Ammon's horn (tissue), 1 donor: ENCODE measurements around the gene FAM110C.
"Not testable (repeated sequence)": the region's sequence is repeated elsewhere in the genome, so short reads cannot be mapped to it uniquely, and the experiment has no call there.

Source experiments
- DNase-seq: peaks from one replicate; pipeline ENCODE4 v3.0.0-alpha.2; 2016; ENCODE audit warnings: low spot score

The FAM110C gene

DNA sequence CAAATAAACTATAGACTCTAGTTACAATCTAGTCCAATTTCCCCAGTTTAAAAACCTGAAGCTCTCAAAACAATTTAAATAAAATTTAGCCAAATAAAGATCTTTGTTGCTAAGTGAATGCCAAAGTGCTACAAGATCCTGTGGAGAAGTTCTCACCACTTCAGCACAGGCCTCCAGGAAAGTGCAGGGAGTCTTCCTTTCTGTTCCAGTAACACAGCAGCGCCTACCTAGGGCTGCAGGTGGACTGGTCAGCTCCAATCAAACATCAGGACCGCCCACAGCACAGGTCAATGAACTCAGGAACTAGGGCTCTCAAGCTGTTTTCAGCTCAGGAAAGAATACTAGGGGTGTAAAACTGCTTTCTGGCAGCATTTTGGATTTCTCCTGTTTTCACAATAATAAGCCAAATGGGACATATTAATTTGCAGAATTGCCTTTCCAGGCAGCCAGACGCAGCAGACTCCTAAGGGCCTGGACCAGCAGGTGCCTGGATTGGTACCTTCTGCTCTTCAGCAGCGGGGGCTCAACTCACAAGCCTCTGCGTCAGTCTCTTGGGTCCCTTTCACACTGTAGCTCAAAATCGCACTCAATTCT is 1.5 kb downstream of the FAM110C start:
- DNase-seq, result no peak

DNA sequence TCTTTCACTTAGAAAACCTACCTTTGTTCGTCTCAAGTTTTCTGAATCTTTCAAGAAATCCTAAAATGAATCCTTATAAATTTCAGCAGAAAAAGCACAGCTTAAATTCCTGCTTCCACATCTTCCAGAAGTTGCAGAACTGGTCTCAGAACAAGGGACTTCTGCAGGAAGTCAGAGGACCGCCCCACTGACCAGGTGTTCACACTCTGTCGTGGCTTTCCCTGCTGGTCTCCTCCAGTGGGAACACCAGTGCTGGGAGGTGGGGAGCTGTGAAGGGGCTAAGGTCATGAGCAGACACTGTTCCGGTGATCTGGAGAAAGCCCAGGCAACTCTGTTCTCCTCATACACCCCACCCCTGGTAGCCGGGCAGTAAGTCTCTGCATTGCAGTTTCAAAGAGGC is 3.5 kb downstream of the FAM110C start:
- no peak for DNase-seq

GRCh38 chr2:40465-40864 is 5.8 kb downstream of the FAM110C start:
- DNase-seq, result no peak

GRCh38 chr2:38155-38554 is 8.2 kb downstream of the FAM110C start:
- DNase-seq, result no peak

GRCh38 chr2:36318-36717 is 10.0 kb downstream of the FAM110C start:
- no peak for DNase-seq

DNA sequence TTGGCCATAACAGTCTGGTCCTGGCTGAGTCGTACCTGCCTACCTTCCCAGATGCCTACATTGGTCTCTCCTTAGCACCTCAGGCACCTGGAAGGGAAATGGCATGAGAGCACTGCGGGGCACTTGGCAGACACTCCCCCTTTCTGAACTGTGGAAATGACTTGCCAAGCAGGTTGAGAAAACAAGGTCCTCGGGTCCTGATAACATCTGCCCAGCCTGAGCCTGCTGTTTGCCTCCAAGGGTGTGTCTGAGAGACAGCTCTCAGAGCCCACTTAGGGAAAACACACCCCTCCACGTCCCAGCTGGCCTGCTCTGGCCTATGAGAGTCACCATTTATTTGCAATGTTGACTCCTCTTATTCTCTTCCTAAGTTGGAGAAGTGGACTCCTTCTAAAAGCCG is 10.5 kb downstream of the FAM110C start:
- no peak for DNase-seq

DNA sequence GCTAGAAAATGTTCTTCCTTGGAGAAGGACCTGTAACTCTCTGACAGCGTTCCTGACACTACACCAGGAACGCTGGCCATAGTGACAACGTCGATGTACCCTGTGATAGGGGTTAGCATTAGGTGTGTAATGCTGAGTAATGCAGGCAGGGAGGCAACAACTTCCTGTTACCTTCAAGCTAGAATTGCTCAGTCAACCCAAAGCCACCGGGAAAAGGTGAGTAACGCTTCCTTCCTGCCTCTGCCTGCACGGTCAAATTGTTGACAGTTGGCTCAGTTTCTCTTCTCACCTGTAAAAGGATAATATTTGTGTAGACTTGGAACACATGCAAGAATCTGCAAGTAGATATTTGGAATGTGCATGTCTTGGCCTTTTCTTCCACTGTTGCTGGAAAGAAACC is 12.7 kb downstream of the FAM110C start:
- no peak for DNase-seq

DNA sequence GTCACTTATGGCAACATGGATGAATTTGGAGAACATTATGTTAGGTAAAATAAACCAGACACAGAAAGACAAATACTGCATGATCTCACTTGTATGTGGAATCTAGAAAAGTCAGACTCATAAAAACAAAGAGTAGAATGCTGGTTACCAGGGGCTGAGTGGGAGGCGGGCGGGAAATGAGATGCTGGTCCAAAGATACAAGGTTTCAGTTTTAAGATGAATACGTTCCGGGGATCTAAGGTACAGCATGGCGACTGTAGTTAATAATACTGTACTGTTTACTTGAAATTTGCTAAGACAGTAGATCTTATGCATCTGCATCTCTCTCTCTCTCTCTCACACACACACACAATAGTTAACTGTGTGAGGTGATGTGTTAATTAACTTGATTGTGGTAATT is 14.2 kb downstream of the FAM110C start:
- DNase-seq, result no peak

DNA sequence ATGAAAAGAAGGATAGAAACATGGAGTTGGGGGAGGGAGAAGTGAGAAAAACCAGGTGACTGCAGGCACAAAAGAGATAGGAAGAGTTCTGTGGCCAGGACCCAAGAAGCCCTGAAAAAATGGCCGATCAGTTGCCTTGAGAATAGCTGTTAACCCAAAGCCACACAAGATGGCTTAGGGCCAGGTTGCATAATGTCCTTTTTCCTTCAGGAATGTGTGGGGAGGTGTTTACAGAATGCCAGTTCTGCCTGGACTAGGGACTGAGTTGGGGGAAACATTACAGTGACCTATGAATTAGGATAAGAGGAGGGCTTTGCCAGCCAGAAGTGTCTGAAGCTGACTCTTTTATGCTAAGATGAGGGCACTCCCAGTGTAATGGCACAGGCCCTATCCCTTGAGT is 17.1 kb downstream of the FAM110C start:
- DNase-seq, result no peak

DNA sequence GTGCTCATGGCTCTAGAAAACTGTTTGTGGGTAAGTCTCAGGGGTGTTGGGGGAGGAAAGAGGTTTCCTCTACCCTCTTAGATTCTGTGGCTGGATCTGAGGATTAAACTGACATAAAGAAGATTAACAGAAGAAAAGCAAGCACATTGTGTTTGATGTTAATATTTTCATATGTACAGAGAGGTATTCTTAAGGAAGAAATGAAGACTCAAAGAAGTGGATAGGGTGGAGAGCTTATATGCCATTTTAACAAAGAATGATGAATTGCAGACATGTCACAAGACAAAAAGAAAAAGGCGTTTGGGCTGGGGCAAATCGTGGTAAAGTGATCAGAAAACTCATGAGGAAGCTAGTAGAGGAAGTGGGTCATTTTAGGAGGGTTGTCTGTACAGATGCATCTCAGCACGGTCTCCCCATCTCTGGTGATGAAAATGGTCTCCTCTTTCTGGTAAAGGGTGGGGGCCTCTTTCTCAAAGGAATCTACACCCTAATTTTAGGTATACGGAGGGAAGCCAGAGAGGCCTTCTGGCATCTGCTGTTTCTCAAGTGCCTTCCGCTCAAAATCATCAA is 17.8 kb downstream of the FAM110C start:
- DNase-seq, result no peak

DNA sequence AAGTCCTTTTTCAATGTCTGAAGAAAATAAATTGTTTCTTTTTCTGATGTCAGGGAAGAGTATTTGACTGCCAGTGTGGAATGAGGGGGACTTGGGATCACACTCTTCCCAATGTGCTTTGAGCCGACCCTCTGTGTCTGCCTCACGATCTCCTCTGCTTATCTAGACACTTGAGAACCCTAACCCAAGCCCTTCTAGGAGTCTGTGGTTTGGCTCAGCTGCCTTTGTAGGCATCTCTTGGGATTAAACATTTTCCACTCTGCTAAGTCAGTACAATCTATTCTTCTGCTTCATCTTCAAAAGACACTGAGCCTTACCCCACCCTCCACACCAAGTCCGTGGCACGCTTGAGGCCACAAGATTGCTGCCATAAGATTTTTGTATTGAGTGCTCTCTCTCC is 19.4 kb downstream of the FAM110C start:
- DNase-seq, result no peak

- no peak for DNase-seq
Measured at GRCh38 chr2:25543-25942, 20.8 kb downstream of the FAM110C start.

- not testable (repeated sequence) for DNase-seq
Measured at GRCh38 chr2:24591-24990, 21.7 kb downstream of the FAM110C start.

GRCh38 chr2:24107-24506 is 22.2 kb downstream of the FAM110C start:
- no peak for DNase-seq

GRCh38 chr2:23283-23682 is 23.0 kb downstream of the FAM110C start:
- DNase-seq, result no peak

- DNase-seq, result not testable (repeated sequence)
Measured at GRCh38 chr2:22244-22643, 24.1 kb downstream of the FAM110C start.

- DNase-seq, result not testable (repeated sequence)
Measured at GRCh38 chr2:20259-20658, 26.0 kb downstream of the FAM110C start.

DNA sequence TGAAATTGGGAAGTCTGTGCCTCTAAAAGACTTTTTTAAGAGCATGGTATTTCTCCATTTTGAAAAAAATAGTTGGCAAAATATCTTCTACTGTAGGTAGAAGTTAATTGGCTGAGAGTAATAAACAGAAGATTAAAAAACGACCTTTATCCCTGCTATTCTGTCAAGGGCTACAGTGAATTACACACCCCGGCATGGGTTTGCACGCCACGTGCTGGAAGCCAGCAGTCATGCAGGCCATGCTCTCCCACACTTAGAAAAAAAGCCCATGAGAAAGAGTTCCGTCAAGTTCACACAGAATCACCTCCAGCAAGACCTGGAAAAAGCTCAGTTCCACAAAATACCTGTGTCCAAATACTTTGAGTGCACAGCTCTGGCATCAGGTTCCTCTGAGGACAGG is 26.8 kb downstream of the FAM110C start:
- DNase-seq, result no peak

DNA sequence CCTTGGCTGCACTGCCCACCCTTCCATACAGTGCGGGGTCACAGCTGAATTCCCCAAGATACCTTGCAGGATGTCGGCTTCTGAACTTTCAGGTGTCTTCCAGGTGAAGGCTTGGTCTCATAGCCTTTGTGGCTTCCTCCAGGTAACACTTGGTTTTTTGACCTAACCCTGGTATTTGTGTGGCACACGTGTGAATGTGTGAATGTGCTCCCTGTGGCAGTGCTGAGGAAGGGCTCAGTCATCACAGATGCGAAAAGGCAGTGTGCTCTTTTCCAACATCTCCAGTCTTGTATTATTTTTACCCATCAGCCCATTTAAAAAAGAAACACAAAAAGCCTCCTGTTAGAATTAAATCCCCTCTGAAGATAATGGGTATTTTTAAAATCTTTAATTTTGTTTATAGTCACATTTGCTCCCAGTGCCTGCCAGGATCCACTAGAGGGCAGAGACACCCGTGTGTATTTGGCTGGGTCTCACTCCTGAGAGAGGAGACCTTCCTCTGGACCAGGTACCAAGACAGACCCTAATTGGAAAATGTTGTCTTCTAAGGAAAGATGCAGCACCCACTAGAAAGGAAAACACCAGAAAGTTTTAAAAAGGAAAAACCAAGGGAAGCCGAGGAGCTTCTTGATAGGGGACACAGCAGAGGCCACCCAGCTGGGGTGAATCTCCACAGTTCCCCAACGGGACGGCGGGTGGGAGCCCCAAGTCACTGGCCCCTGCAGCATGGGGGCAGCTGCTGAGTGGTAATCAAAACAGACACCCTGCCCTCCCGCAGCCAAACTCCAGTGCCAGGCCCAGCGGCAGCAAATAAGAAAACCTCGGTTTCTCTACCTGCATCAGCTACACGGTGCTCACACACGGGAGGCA is 27.7 kb downstream of the FAM110C start:
- no peak for DNase-seq

GRCh38 chr2:15916-16315 is 30.4 kb downstream of the FAM110C start:
- not testable (repeated sequence) for DNase-seq

DNA sequence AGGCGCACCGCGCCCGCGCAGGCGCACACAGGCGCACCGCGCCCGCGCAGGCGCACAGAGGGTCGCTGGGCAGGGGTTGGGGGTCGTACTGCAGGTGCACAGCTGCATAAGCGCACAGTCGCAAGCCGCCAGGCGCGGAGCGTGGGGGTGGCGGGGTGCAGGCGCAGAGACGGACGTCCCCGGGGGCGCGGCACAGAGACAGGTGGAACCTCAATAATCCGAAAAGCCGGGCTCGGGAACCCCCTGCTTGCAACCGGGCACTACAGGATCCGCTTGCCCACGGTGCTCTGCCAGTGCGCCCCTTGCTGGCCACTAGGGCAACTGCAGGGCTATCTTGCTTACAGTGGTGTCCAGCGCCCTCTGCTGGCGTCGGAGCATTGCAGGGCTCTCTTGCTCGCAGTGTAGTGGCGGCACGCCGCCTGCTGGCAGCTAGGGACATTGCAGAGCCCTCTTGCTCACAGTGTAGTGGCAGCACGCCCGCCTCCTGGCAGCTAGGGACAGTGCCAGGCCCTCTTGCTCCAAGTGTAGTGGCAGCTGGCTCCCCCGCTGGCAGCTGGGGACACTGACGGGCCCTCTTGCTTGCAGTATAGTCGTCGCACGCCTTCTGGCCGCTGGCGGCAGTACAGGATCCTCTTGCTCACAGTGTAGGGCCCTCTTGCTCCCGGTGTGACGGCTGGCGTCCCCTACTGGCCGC is 34.9 kb downstream of the FAM110C start:
- no peak for DNase-seq

- no peak for DNase-seq
Measured at GRCh38 chr2:10222-10875, 36.0 kb downstream of the FAM110C start.
